ENCODE results near the gene RALGDS.

RALGDS gene

GRCh38 chr9:133122935-133123611, 2.0 kb upstream of the RALGDS start:
- no peak for DNase-seq (ENCODE audit: low spot score)
- Histone ChIP-seq H3K36me3 (ENCODE audit: low read depth) (no peaks in the 10 kb centered on the region), H3K27me3 (ENCODE audit: insufficient read depth, poor library complexity, severe bottlenecking) (no peaks in the 10 kb centered on the region), H3K9me3 (ENCODE audit: severe bottlenecking) (no peaks in the 10 kb centered on the region), H3K4me1 (ENCODE audit: insufficient read depth, poor library complexity, severe bottlenecking) (peaks cover 6% of the 10 kb centered on the region), H3K4me3 (ENCODE audit: severe bottlenecking) (no peak overlapping the region), H3K27ac (ENCODE audit: poor library complexity, severe bottlenecking) (no peak overlapping the region)
- TF ChIP-seq, protein P1, sequence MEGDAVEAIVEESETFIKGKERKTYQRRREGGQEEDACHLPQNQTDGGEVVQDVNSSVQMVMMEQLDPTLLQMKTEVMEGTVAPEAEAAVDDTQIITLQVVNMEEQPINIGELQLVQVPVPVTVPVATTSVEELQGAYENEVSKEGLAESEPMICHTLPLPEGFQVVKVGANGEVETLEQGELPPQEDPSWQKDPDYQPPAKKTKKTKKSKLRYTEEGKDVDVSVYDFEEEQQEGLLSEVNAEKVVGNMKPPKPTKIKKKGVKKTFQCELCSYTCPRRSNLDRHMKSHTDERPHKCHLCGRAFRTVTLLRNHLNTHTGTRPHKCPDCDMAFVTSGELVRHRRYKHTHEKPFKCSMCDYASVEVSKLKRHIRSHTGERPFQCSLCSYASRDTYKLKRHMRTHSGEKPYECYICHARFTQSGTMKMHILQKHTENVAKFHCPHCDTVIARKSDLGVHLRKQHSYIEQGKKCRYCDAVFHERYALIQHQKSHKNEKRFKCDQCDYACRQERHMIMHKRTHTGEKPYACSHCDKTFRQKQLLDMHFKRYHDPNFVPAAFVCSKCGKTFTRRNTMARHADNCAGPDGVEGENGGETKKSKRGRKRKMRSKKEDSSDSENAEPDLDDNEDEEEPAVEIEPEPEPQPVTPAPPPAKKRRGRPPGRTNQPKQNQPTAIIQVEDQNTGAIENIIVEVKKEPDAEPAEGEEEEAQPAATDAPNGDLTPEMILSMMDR (IDR thresholded peaks at IDR 0.05; ENCODE audit: poor library complexity, severe bottlenecking) = no peak
- ATAC-seq (ENCODE audit: low read depth) = no peak

DNA sequence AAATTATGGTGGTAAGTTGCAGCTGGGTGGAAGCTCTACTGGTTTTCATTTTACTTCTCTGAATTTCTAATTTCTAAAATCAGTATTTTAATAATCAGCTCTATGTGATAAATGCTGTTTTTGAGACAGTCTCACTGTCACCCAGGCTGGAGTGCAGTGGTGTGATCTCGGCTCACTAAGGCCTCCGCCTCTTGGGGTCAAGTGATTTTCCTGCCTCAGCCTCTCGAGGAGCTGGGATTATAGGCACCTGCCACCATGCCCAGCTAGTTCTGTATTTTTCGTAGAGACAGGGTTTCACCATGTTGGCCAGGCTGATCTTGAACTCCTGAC, 1.5 kb upstream of the RALGDS start:
- TF ChIP-seq, protein P1 (IDR thresholded peaks at IDR 0.05; ENCODE audit: poor library complexity, severe bottlenecking) = no peak
- Histone ChIP-seq H3K27ac (ENCODE audit: poor library complexity, severe bottlenecking) (no peak overlapping the region), H3K4me1 (ENCODE audit: insufficient read depth, poor library complexity, severe bottlenecking) (peaks cover 1% of the 10 kb centered on the region)

DNA sequence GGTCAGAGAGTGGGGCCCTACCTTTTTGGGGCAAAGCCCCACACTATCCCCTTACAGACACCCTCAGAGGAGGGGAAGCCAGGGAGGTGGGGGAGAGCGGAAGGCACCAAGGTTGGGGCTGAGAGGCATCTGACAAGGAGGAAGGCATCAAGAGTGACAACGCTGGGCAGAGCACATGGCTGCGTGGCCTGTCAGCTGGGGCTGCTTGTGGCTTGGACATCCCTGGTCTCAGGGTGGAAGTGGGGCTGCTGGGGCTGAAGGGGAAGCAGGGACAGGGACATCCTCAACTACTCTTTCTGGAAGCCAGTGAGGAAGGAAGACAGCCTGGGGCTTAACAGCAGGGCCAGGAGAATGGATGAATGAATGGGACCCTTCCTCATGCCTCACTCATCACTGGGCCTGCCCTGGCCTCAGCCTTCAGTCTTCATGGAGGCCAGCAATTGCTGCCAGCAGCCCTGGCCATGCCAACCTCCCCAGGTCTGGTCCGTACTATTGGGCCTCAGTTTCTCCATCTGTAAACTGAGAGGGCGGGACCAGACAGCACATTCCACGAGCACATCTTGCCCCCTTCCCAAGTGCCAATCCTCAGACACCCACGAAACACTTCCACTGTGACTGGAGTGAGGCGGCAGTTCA, 993 bp upstream of the RALGDS start:
- H3K4me3 ChIP-seq (ENCODE audit: severe bottlenecking) = no peak overlapping the region
- no peaks in the 10 kb centered on the region for H3K27me3 ChIP-seq (ENCODE audit: insufficient read depth, poor library complexity, severe bottlenecking)
- TF ChIP-seq, protein P1 (IDR thresholded peaks at IDR 0.05; ENCODE audit: poor library complexity, severe bottlenecking) = no peak
- H3K9me3 ChIP-seq (ENCODE audit: severe bottlenecking) = no peaks in the 10 kb centered on the region
- no peaks in the 10 kb centered on the region for H3K36me3 ChIP-seq (ENCODE audit: low read depth)
- no peaks in the 10 kb centered on the region for H3K4me1 ChIP-seq (ENCODE audit: insufficient read depth, poor library complexity, severe bottlenecking)
- no peak overlapping the region for H3K27ac ChIP-seq (ENCODE audit: poor library complexity, severe bottlenecking)
- DNase-seq (ENCODE audit: low spot score) (no peak), ATAC-seq (ENCODE audit: low read depth) (no peak)

More for the DNA sequence above, 1.5 kb upstream of the RALGDS start:
- no peaks in the 10 kb centered on the region for H3K27me3 ChIP-seq (ENCODE audit: insufficient read depth, poor library complexity, severe bottlenecking)
- no peaks in the 10 kb centered on the region for H3K9me3 ChIP-seq (ENCODE audit: severe bottlenecking)
- H3K4me3 ChIP-seq (ENCODE audit: severe bottlenecking) = no peak overlapping the region
- no peak for ATAC-seq (ENCODE audit: low read depth)
- no peaks in the 10 kb centered on the region for H3K36me3 ChIP-seq (ENCODE audit: low read depth)
- DNase-seq (ENCODE audit: low spot score) = no peak

GRCh38 chr9:133120501-133121197, 391 bp downstream of the RALGDS start:
- H3K27ac ChIP-seq (ENCODE audit: poor library complexity, severe bottlenecking) = peak overlapping the region; percentile 22

More at GRCh38 chr9:133120501-133121197, 391 bp downstream of the RALGDS start:
- Histone ChIP-seq H3K27me3 (ENCODE audit: insufficient read depth, poor library complexity, severe bottlenecking) (no peaks in the 10 kb centered on the region), H3K9me3 (ENCODE audit: severe bottlenecking) (no peaks in the 10 kb centered on the region), H3K4me1 (ENCODE audit: insufficient read depth, poor library complexity, severe bottlenecking) (no peaks in the 10 kb centered on the region), H3K36me3 (ENCODE audit: low read depth) (no peaks in the 10 kb centered on the region), H3K4me3 (ENCODE audit: severe bottlenecking) (peak overlapping the region; percentile 56)
- DNase-seq (ENCODE audit: low spot score) (no peak), ATAC-seq (ENCODE audit: low read depth) (peak; percentile 45)
- TF ChIP-seq, protein P1 (IDR thresholded peaks at IDR 0.05; ENCODE audit: poor library complexity, severe bottlenecking) = no peak

Measured in RWPE2 (cell line).